Ishikawa (cell line): Measurements from ENCODE around the gene PER3.

ENCODE experiments used
- CEBPB ChIP-seq: IDR thresholded peaks from 2 replicates; pipeline ENCODE4 v1.6.1; 2012
- CREB1 ChIP-seq: IDR thresholded peaks from 2 replicates; pipeline ENCODE4 v1.6.1; 2012; ENCODE audit warnings: low read depth
- EGR1 ChIP-seq: IDR thresholded peaks from 2 replicates; pipeline ENCODE4 v1.6.1; 2012
- EP300 ChIP-seq: IDR thresholded peaks from 2 replicates; pipeline ENCODE4 v1.6.1; 2012; ENCODE audit warnings: borderline replicate concordance
- FOXM1 ChIP-seq: IDR thresholded peaks from 2 replicates; pipeline ENCODE4 v1.6.1; 2012; ENCODE audit warnings: low read depth, borderline replicate concordance
- MAX ChIP-seq: IDR thresholded peaks from 2 replicates; pipeline ENCODE4 v1.6.1; 2012
- NFIC ChIP-seq: IDR thresholded peaks from 2 replicates; pipeline ENCODE4 v1.6.1; 2012
- RAD21 ChIP-seq: IDR thresholded peaks from 2 replicates; pipeline ENCODE4 v1.6.1; 2012; ENCODE audit warnings: low read depth
- REST ChIP-seq: IDR thresholded peaks from 2 replicates; pipeline ENCODE4 v1.6.1; 2012; ENCODE audit warnings: low read depth, mild to moderate bottlenecking
- TAF1 ChIP-seq: IDR thresholded peaks from 2 replicates; pipeline ENCODE4 v1.6.1; 2012; ENCODE audit warnings: low read depth, mild to moderate bottlenecking
- TCF12 ChIP-seq: IDR thresholded peaks from 2 replicates; pipeline ENCODE4 v1.6.1; 2012; ENCODE audit warnings: low read depth
- TEAD4 ChIP-seq: IDR thresholded peaks from 2 replicates; pipeline ENCODE4 v1.6.1; 2012
- USF1 ChIP-seq: IDR thresholded peaks from 2 replicates; pipeline ENCODE4 v1.6.1; 2012
- YY1 ChIP-seq: IDR thresholded peaks from 2 replicates; pipeline ENCODE4 v1.6.1; 2012; ENCODE audit warnings: low read depth
- ZBTB7A ChIP-seq: IDR thresholded peaks from 2 replicates; pipeline ENCODE4 v1.6.1; 2012; ENCODE audit warnings: low read depth

The PER3 gene

GRCh38 chr1:7769673-7770412, 14.2 kb upstream of the PER3 start:
- TF ChIP-seq YY1, result no peak

- TF ChIP-seq MAX, result no peak
These were observed 13.5 kb upstream of the PER3 start for GRCh38 chr1:7770669-7770996.

GRCh38 chr1:7770997-7771822, 12.9 kb upstream of the PER3 start, which contains the start of gene VAMP3:
Gene VAMP3, plus strand, starts transcription at chr1:7771296. Its CDS starts 88 bp downstream, at chr1:7771384.
- TF ChIP-seq RAD21, result no peak
- TF ChIP-seq TCF12, result no peak
- peak; percentile 24; the same call in 1 of the 2 replicates for TF ChIP-seq MAX
- no peak; the same call in 1 of the 2 replicates for TF ChIP-seq YY1
- no peak for TF ChIP-seq CEBPB
- peak; percentile 86 for TF ChIP-seq CREB1
- TF ChIP-seq NFIC, result no peak
- no peak for TF ChIP-seq REST
- no peak for TF ChIP-seq FOXM1
- peak; percentile 59; the same call in 1 of the 2 replicates for TF ChIP-seq TAF1
- no peak for TF ChIP-seq EGR1
- no peak for TF ChIP-seq USF1
- no peak for TF ChIP-seq EP300
- TF ChIP-seq ZBTB7A, result no peak; the same call in 1 of the 2 replicates

- TF ChIP-seq NFIC (no peak), TCF12 (no peak), CREB1 (no peak), RAD21 (no peak), TAF1 (no peak), TEAD4 (no peak), EP300 (no peak)
These were observed 12.2 kb upstream of the PER3 start for GRCh38 chr1:7771823-7772299.

- no peak for TF ChIP-seq EP300
These were observed 6.5 kb upstream of the PER3 start for GRCh38 chr1:7777591-7777990.

- TF ChIP-seq TEAD4 (no peak), MAX (no peak), USF1 (no peak), YY1 (no peak), EGR1 (no peak), NFIC (no peak), TAF1 (no peak)
These were observed 5.9 kb upstream of the PER3 start for GRCh38 chr1:7778133-7778628.

GRCh38 chr1:7780976-7781375, 3.1 kb upstream of the PER3 start:
- TF ChIP-seq TCF12, result no peak
- no peak for TF ChIP-seq EGR1
- no peak for TF ChIP-seq NFIC
- no peak for TF ChIP-seq EP300

GRCh38 chr1:7781501-7781900, 2.6 kb upstream of the PER3 start:
- no peak for TF ChIP-seq TEAD4
